ENCODE results near the gene LRCOL1. TPM values are rescaled to one million over a fixed set of nuclear protein-coding genes. Genes with fewer than 3 reads are reported as not detected.

Gene LRCOL1
- total RNA-seq, 2 donors from 2014 or later = not detected

DNA sequence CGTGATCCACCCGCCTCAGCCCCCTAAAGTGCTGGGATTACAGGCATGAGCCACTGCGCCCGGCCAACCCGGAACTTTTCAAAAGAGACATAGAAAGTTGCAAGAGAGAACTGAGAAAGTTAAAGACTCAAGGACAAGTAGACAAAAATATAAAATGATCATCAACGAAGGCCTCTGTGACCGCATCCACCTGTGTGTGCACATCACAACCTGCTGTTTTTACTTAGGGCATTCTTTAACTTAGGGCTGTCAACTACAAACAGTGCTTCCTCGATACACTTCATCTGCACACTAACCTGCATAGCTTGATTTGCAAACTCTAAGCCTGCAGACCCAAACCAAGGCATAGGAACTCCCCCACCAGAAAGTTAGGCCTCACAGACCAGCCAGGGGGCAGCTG, 23.0 kb upstream of the LRCOL1 start:
- H3K27me3 ChIP-seq = no peaks in the 10 kb centered on the region
- H3K4me1 ChIP-seq = no peaks in the 10 kb centered on the region
- WGBS, 2 donors = 94 to 96% methylated on average over 8 of the region's 8 CpGs
- no peak overlapping the region for H3K4me3 ChIP-seq
- no peak for ATAC-seq
- H3K27ac ChIP-seq = no peak overlapping the region
- intact Hi-C loops (cut with DNase I) = no loop called here
- H3K9me3 ChIP-seq = no peaks in the 10 kb centered on the region
- DNase-seq = no peak
- H3K36me3 ChIP-seq (replicated peaks in 1 of 2; ENCODE audit: insufficient read depth in 1 of 2, low read depth in 2 of 2) = peaks cover 6 to 8% of the 10 kb centered on the region in 2 donors
- TF ChIP-seq, protein P1, sequence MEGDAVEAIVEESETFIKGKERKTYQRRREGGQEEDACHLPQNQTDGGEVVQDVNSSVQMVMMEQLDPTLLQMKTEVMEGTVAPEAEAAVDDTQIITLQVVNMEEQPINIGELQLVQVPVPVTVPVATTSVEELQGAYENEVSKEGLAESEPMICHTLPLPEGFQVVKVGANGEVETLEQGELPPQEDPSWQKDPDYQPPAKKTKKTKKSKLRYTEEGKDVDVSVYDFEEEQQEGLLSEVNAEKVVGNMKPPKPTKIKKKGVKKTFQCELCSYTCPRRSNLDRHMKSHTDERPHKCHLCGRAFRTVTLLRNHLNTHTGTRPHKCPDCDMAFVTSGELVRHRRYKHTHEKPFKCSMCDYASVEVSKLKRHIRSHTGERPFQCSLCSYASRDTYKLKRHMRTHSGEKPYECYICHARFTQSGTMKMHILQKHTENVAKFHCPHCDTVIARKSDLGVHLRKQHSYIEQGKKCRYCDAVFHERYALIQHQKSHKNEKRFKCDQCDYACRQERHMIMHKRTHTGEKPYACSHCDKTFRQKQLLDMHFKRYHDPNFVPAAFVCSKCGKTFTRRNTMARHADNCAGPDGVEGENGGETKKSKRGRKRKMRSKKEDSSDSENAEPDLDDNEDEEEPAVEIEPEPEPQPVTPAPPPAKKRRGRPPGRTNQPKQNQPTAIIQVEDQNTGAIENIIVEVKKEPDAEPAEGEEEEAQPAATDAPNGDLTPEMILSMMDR (IDR thresholded peaks at IDR 0.05) = no peak
- TF ChIP-seq POLR2A (IDR thresholded peaks at IDR 0.05) = no peak

DNA sequence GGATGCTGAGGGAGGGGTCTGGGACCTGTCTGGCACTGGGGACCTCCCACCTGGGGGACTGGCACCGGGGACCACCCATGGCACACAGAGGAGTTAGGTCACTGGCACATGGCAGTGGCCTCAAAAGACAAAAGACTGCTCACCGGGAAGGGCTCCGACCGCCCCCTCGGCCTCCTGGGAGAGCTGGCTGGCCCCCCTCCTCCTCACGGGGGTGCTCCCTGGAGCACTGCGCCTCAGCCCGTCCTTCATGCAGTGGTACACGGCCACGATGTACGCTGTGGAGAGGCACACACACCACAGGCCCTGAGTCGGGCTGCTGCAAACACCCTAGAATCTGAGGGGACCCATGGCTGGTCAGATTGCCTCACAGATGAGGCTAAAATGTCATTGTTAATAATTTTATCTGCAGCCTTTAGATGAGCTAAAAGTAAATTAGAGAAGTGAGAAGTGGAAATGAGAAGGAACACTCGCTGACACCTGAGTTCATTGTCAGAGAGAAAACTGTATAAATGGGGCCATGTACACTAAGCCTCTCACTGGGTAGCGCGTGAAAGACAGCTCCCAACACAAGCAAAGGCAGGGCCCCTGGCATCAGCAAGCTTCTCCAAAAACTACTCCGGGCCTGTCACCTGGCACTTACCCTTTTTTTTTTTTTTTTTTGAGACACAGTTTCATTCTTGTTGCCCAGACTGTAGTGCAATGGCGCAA, 22.3 kb upstream of the LRCOL1 start:
- intact Hi-C loops (cut with DNase I) = no loop called here
- Histone ChIP-seq H3K36me3 (replicated peaks in 1 of 2; ENCODE audit: insufficient read depth in 1 of 2, low read depth in 2 of 2) (peaks cover 6 to 8% of the 10 kb centered on the region in 2 donors), H3K27ac (no peak overlapping the region), H3K27me3 (no peaks in the 10 kb centered on the region), H3K4me1 (no peaks in the 10 kb centered on the region), H3K4me3 (no peak overlapping the region), H3K9me3 (no peaks in the 10 kb centered on the region)
- WGBS, 2 donors = 80 to 84% methylated on average over 17 of the region's 17 CpGs
- DNase-seq (peak in 1 of 4 donors; percentile 5), ATAC-seq (no peak)
- TF ChIP-seq, protein P1 (IDR thresholded peaks at IDR 0.05) = no peak
- no peak for TF ChIP-seq POLR2A (IDR thresholded peaks at IDR 0.05)

DNA sequence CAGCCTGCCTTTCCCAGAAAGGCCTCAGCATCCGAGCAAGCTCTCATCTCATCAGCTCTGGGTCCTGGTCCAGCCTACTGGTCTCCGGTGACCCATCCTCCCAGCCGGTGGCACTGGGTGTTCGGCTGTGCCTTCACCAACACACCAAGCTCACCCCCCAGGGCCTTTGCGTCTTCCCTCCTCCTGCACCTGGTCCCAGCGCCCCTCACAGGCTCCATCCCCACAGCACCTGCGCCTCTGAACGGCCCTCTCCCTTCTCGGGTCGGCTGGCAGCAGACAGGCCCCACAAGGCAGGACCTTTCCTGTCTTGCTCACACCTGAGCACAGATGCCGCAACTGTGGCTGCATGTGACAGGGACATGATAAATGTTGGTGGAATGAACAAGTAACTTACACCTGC, 21.3 kb upstream of the LRCOL1 start:
- TF ChIP-seq POLR2A (IDR thresholded peaks at IDR 0.05) = no peak
- TF ChIP-seq, protein P1 (IDR thresholded peaks at IDR 0.05) = no peak
- WGBS, 2 donors = 98 to 99% methylated on average over 10 of the region's 11 CpGs
- Histone ChIP-seq H3K36me3 (replicated peaks in 1 of 2; ENCODE audit: insufficient read depth in 1 of 2, low read depth in 2 of 2) (peaks cover 6 to 8% of the 10 kb centered on the region in 2 donors), H3K27ac (no peak overlapping the region), H3K9me3 (no peaks in the 10 kb centered on the region), H3K27me3 (no peaks in the 10 kb centered on the region), H3K4me3 (no peak overlapping the region), H3K4me1 (no peaks in the 10 kb centered on the region)
- intact Hi-C loops (cut with DNase I) = no loop called here
- peak in 1 of 4 donors; percentile 2 for DNase-seq
- ATAC-seq = no peak

DNA sequence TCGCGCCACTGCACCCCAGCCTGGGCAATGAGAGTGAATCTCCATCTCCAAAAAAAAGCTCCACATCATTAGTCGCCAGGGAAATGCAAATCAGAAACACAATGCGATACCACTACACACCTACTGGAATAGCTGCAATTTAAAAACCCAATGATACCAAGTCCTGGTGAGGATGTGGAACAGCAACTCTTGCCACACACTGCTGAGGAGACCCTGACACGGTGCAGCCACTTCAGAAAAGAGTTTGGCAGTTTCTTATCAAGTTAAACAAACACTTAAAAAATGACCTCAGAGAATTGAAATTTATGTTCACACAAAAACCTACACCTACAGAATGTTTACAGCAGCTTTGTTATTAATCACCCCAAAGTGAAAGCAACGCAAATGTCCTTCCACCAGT, 20.3 kb upstream of the LRCOL1 start:
- 87 to 90% methylated on average over 6 of the region's 6 CpGs for WGBS, 2 donors
- ATAC-seq = no peak
- intact Hi-C loops (cut with DNase I) = no loop called here

More for the DNA sequence above, 20.3 kb upstream of the LRCOL1 start:
- Histone ChIP-seq H3K9me3 (no peaks in the 10 kb centered on the region), H3K4me3 (no peak overlapping the region), H3K4me1 (no peaks in the 10 kb centered on the region), H3K27me3 (no peaks in the 10 kb centered on the region), H3K27ac (no peak overlapping the region), H3K36me3 (replicated peaks in 1 of 2; ENCODE audit: insufficient read depth in 1 of 2, low read depth in 2 of 2) (peaks cover 6 to 8% of the 10 kb centered on the region in 2 donors)
- no peak for DNase-seq
- TF ChIP-seq POLR2A (IDR thresholded peaks at IDR 0.05) = no peak
- TF ChIP-seq, protein P1 (IDR thresholded peaks at IDR 0.05) = no peak
